Adrenal gland (tissue), 12 donors: ENCODE data around the gene RYR1. TPM values are rescaled to one million over a fixed set of nuclear protein-coding genes. Genes with fewer than 3 reads are reported as not detected.

ENCODE experiments used
- DNase-seq, 7 donors: peaks; one replicate each; pipeline ENCODE4 v3.0.0-alpha.2; 2019 to 2020
- H3K27ac ChIP-seq, 5 donors: fragments of 200-600 bp; sonication (generic) in 4 of 5; 1 replicate in 3 of 5; 2 replicates in 2 of 5; pipeline versions ENCODE4 v1.5.1 to v1.8.0; 2016 to 2020; ENCODE audit warnings: mild to moderate bottlenecking in 1 of 5
- H3K27me3 ChIP-seq: fragments of 200-600 bp; 2 replicates; pipeline ENCODE4 v1.8.0; 2021
- H3K36me3 ChIP-seq, 2 donors: fragments of 200-600 bp; replicated peaks in 1 of 2; 1 replicate in 1 of 2; 2 replicates in 1 of 2; pipeline versions ENCODE4 v1.5.1 to v1.8.0; 2018 to 2022
- H3K4me1 ChIP-seq, 2 donors: fragments of 200-600 bp; replicated peaks in 1 of 2; 1 replicate in 1 of 2; 2 replicates in 1 of 2; pipeline versions ENCODE4 v1.5.1 to v1.8.0; 2018 to 2021
- H3K4me3 ChIP-seq, 4 donors: fragments of 200-600 bp; sonication (generic) in 3 of 4; one replicate each; pipeline ENCODE4 v1.5.1; 2016 to 2018
- H3K9me3 ChIP-seq, 3 donors: fragments of 200-600 bp; sonication (generic) in 1 of 3; replicated peaks in 1 of 3; 1 replicate in 2 of 3; 2 replicates in 1 of 3; pipeline versions ENCODE4 v1.5.1 to v1.8.0; 2016 to 2021
- POLR2A ChIP-seq, 2 donors: fragments of 450-650 bp; IDR thresholded peaks; one replicate each; pipeline ENCODE4 v1.6.1; 2017; ENCODE audit warnings: antibody characterized with exemption in 2 of 2, mild to moderate bottlenecking in 2 of 2, moderate library complexity in 1 of 2
- WGBS, 4 donors: extraction: QIAGEN DNeasy Blood & Tissue Kit in 2 of 4; methylation state at CpG; one replicate each; pipeline versions ENCODE4 v1.1.5 to v1.1.7; 2013 to 2017; 5-methylcytosine and 5-hydroxymethylcytosine counted together
- intact Hi-C, 2 donors: fragments of 100-400 bp; cut with DNase I; formaldehyde crosslinking; loops; one replicate each; pipeline versions ENCODE4 v1.14.1 to v1.15.0; 2022 to 2023
- polyA plus RNA-seq, 3 donors: library from polyadenylated mRNA; stranded (reverse); fragments of 200-250 nt in 2 of 3; fragments of 350-450 nt in 1 of 3; fragmentation: Illumina TruSeq in 1 of 3; extraction: RNeasy Lipid Tissue Mini Kit (QIAGEN cat#74804) in 1 of 3; gene quantifications; one replicate each; pipeline ENCODE4 v1.2.3, GENCODE V29; 2013 to 2014
- total RNA-seq, 9 donors: library from RNA; depleted of rRNA in 4 of 9; stranded (reverse); fragments of >200 nt in 4 of 9; fragments of 120-200 nt in 1 of 9; fragmentation: NEBNext Ultra II Directional in 1 of 9; extraction: Animal tissue kit (Norgen Biotek cat#: 25700) in 1 of 9; gene quantifications; one replicate each; pipeline versions ENCODE4 v1.1.0 to v1.2.4, GENCODE V29; 2013 to 2023
- TF ChIP-seq, protein P1 (sequence below), 6 experiments: fragments of 450-650 bp in 4 of 6; fragments of 200-600 bp in 2 of 6; sonication (generic) in 1 of 6; IDR thresholded peaks; 1 replicate in 5 of 6; 2 replicates in 1 of 6; pipeline versions ENCODE4 v1.5.1 to v1.8.0; 2016 to 2021; ENCODE audit warnings: antibody characterized with exemption in 6 of 6, mild to moderate bottlenecking in 2 of 6, moderate library complexity in 1 of 6
- donor health status: healthy with polysubstance abuse.
- donor health status: Bipolar disorder and iron deficiency.
- donor health status: DM: yes; HTN: yes; CAD: no.
- donor health status: DM: no; HTN: no; CAD: no.
- donor health status: DM: no; HTN: no; CAD: no.
- donor health status: DM: yes; HTN: yes; CAD: no.

Gene RYR1
- total and polyA plus RNA-seq, 12 donors, result 0.90 to 10.0 (median 3.2) TPM

DNA sequence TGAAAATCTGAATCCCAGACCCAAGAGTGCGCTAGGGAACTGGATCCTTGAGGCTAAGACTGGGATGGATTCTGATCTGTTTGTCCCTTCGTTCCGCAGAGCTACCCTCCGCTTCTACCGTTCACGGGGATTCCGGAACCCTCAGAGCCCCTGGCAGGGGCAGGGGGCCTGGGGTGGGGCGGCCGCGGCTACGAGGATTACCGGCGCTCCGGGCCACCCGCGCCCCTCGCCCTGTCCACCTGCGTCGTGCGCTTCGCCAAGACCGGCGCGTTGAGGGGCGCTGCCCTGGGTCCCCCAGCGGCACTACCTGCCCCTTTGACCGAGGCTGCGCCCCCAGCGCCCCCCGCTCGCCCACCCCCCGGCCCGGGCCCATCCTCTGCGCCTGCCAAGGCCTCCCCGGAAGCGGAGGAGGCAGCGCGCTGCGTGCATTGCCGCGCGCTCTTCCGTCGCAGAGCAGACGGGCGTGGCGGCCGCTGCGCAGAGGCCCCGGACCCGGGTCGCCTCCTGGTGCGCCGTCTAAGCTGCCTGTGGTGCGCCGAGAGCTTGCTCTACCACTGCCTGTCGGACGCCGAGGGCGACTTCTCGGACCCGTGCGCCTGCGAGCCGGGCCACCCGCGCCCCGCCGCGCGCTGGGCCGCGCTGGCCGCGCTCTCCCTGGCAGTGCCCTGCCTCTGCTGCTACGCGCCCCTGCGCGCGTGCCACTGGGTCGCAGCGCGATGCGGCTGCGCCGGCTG is 37.9 kb upstream of the RYR1 start:
- Histone ChIP-seq H3K36me3 (no peaks in the 10 kb centered on the region), H3K4me3 (no peak overlapping the region), H3K27ac (no peak overlapping the region), H3K4me1 (no peaks in the 10 kb centered on the region), H3K27me3 (peaks cover 37% of the 10 kb centered on the region), H3K9me3 (no peaks in the 10 kb centered on the region)
- DNase-seq, result no peak
- intact Hi-C loops, result no loop called here
- WGBS, 4 donors, result 6 to 30% (median 6%) methylated on average over 2 to 86 of the region's 86 CpGs
- TF ChIP-seq, protein P1, sequence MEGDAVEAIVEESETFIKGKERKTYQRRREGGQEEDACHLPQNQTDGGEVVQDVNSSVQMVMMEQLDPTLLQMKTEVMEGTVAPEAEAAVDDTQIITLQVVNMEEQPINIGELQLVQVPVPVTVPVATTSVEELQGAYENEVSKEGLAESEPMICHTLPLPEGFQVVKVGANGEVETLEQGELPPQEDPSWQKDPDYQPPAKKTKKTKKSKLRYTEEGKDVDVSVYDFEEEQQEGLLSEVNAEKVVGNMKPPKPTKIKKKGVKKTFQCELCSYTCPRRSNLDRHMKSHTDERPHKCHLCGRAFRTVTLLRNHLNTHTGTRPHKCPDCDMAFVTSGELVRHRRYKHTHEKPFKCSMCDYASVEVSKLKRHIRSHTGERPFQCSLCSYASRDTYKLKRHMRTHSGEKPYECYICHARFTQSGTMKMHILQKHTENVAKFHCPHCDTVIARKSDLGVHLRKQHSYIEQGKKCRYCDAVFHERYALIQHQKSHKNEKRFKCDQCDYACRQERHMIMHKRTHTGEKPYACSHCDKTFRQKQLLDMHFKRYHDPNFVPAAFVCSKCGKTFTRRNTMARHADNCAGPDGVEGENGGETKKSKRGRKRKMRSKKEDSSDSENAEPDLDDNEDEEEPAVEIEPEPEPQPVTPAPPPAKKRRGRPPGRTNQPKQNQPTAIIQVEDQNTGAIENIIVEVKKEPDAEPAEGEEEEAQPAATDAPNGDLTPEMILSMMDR (IDR thresholded peaks at IDR 0.05), result no peak
- no peak for TF ChIP-seq POLR2A (IDR thresholded peaks at IDR 0.05)

DNA sequence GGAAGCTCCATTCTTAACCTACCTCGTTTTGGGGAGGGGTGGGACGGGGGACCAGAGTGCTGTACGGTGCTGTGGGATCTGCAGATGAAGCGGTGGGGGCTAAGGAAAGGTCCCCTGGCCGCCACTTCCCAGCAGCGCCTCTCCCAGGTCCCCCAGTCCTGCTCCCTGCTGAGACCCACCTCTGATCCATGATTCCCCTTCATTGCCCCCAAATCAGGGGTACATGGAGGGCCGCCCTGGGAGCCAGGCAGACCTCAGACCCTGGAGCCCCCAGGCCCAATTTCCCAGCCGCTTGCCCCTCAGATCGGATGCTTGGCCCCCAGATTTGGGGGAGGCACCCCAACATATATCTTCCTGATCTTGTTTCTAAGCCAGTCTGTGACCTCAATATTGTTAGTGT is 34.4 kb upstream of the RYR1 start:
- Histone ChIP-seq H3K27ac (no peak overlapping the region), H3K4me3 (no peak overlapping the region), H3K4me1 (peaks cover 0 to 5% of the 10 kb centered on the region in 2 donors), H3K36me3 (no peaks in the 10 kb centered on the region), H3K27me3 (peaks cover 37% of the 10 kb centered on the region), H3K9me3 (no peaks in the 10 kb centered on the region)
- WGBS, 4 donors, result 41 to 50% (median 48%) methylated on average over 3 to 9 of the region's 9 CpGs
- no peak for DNase-seq
- intact Hi-C loops, result no loop called here
- TF ChIP-seq, protein P1 (IDR thresholded peaks at IDR 0.05), result no peak
- no peak for TF ChIP-seq POLR2A (IDR thresholded peaks at IDR 0.05)

DNA sequence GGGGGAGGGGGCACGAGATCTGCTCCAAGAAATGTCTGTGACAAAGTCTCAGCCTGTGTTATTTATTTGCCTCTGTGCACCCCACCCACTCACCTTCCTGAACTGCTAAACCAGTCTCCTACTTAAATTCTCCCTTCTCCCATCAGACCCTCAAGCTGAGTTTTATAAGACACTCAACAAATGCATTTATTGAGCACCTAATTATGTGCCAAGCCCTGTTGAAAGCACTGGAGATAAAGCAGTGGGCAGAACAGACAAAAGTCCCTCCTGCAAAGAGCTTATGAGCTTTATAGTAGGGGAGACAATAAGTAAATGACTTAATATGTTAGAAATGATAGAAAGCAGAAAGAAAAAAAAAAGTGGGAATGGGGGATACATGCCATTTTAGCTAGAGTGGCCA is 34.0 kb upstream of the RYR1 start:
- TF ChIP-seq, protein P1 (IDR thresholded peaks at IDR 0.05), result no peak
- TF ChIP-seq POLR2A (IDR thresholded peaks at IDR 0.05), result no peak
- no peak for DNase-seq
- H3K27me3 ChIP-seq, result peaks cover 34% of the 10 kb centered on the region
- WGBS, 4 donors, result 36 to 57% (median 50%) methylated on average over 1 of the region's 1 CpG; no CpG with 5 or more reads in 1 of the 4 donors
- no peaks in the 10 kb centered on the region for H3K9me3 ChIP-seq
- no peaks in the 10 kb centered on the region for H3K36me3 ChIP-seq
- no peak overlapping the region for H3K4me3 ChIP-seq
- intact Hi-C loops, result no loop called here
- peaks cover 0 to 7% of the 10 kb centered on the region in 2 donors for H3K4me1 ChIP-seq
- no peak overlapping the region for H3K27ac ChIP-seq

DNA sequence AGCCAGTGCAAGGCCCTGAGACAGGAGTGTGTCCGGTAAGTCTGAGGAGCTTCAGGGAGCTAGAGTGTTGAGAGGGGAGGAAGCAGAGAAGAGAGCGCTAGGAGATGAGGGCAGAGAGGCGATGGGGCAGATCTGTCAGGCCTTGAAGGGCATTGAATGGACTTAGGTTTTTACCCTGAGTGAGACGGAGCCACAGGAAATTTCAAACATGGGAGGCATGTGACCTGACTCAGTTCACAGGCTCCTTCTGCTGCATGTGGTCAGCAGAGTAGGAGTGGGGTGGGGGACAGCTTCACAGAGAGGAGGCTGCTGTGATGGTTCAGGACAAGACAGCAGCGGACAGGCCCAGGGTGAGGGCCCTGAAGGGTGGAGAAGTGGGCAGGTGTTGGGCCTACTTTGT is 33.1 kb upstream of the RYR1 start:
- Histone ChIP-seq H3K36me3 (peaks cover 0 to 7% of the 10 kb centered on the region in 2 donors), H3K27me3 (peaks cover 28% of the 10 kb centered on the region), H3K4me3 (no peak overlapping the region), H3K9me3 (no peaks in the 10 kb centered on the region), H3K4me1 (peaks cover 0 to 7% of the 10 kb centered on the region in 2 donors), H3K27ac (no peak overlapping the region)
- intact Hi-C loops, result loop anchor here (5.0 to 10.0 kb wide), 2 partner anchors 234 to 237 kb away; no protein-coding TSS in a partner anchor
- WGBS, 4 donors, result 61 to 77% (median 70%) methylated on average over 5 of the region's 5 CpGs
- no peak for DNase-seq
- TF ChIP-seq, protein P1 (IDR thresholded peaks at IDR 0.05), result no peak
- TF ChIP-seq POLR2A (IDR thresholded peaks at IDR 0.05), result no peak
